Measurements from ENCODE around the gene HBB. TPM values are rescaled to one million over a fixed set of nuclear protein-coding genes. Genes with fewer than 3 reads are reported as not detected.

Gene HBB
- total and polyA plus RNA-seq, 2 donors (not counting 3 experiments of a cell fraction or from before 2014, with no cell fraction given): not detected

DNA sequence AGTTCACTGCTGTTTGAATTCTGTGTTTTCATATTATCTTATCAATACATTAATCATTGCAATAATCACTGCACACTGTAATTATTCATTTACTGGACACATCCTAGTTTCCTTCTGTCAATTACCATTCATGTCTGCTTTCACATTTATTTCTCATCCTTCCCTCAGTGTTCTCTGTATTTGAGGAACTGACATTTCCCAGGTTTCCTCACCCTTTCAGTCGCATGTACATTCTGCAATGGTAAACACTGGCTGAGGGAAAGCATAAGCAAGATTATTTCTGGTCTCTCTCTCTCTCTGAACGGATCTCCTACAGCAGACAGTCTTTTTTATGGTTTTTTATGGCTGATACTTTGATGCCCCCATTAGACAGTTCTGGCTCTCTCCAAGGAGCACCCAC is 11.6 kb upstream of the HBB start:
- H4K20me1 ChIP-seq (replicated peaks; ENCODE audit: control insufficient read depth, extremely low read depth, insufficient read depth, low read length): no peaks in the 10 kb centered on the region
- dilution Hi-C loops (cut with MboI; ENCODE audit: extremely low pct_ligation_motif_present, low sequenced_read_pairs) (no loop called here), intact Hi-C loops (cut with micrococcal nuclease) (no loop called here)
- no peak overlapping the region for H3K9ac ChIP-seq (replicated peaks; ENCODE audit: extremely low read depth, insufficient read depth, low read length)
- no peaks in the 10 kb centered on the region for H3K9me1 ChIP-seq (replicated peaks; ENCODE audit: control insufficient read depth, extremely low read depth, insufficient read depth, low read length)
- H3K79me2 ChIP-seq (ENCODE audit: control insufficient read depth, insufficient read depth, low read length): no peaks in the 10 kb centered on the region
- H3K4me2 ChIP-seq (ENCODE audit: insufficient read depth, low read length): no peak overlapping the region
- no peak overlapping the region for H3K4me3 ChIP-seq (replicated peaks in 1 of 3; ENCODE audit: insufficient read depth in 1 of 3, low read depth in 1 of 3, low read length in 3 of 3)
- no peaks in the 10 kb centered on the region for H3K9me3 ChIP-seq (replicated peaks; ENCODE audit: control insufficient read depth, insufficient read depth, low read length)
- no TSS peak for BruUV-seq (replicated peaks)
- no peak for FAIRE-seq
- H2AFZ ChIP-seq (ENCODE audit: low read depth, low read length): no peak overlapping the region
- TF ChIP-seq, protein P1, sequence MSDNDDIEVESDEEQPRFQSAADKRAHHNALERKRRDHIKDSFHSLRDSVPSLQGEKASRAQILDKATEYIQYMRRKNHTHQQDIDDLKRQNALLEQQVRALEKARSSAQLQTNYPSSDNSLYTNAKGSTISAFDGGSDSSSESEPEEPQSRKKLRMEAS (IDR thresholded peaks at IDR 0.05; ENCODE audit: insufficient read depth, insufficient read length): no peak
- TF ChIP-seq EZH2 (IDR thresholded peaks at IDR 0.05; ENCODE audit: borderline replicate concordance, low read depth, low read length, severe bottlenecking) (no peak), JUN (IDR thresholded peaks at IDR 0.05; ENCODE audit: borderline replicate concordance, insufficient read depth, insufficient read length, low read depth) (no peak), MYC (IDR thresholded peaks at IDR 0.05; ENCODE audit: low read depth, low read length) (no peak), FOS (IDR thresholded peaks at IDR 0.05; ENCODE audit: borderline replicate concordance, insufficient read depth, low read length) (no peak)
- TF ChIP-seq, protein P2, sequence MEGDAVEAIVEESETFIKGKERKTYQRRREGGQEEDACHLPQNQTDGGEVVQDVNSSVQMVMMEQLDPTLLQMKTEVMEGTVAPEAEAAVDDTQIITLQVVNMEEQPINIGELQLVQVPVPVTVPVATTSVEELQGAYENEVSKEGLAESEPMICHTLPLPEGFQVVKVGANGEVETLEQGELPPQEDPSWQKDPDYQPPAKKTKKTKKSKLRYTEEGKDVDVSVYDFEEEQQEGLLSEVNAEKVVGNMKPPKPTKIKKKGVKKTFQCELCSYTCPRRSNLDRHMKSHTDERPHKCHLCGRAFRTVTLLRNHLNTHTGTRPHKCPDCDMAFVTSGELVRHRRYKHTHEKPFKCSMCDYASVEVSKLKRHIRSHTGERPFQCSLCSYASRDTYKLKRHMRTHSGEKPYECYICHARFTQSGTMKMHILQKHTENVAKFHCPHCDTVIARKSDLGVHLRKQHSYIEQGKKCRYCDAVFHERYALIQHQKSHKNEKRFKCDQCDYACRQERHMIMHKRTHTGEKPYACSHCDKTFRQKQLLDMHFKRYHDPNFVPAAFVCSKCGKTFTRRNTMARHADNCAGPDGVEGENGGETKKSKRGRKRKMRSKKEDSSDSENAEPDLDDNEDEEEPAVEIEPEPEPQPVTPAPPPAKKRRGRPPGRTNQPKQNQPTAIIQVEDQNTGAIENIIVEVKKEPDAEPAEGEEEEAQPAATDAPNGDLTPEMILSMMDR (IDR thresholded peaks at IDR 0.05; ENCODE audit: extremely low read depth in 1 of 2, insufficient read depth in 1 of 2, low read depth in 1 of 2, low read length in 2 of 2): no peak
- no peak overlapping the region for H3K27ac ChIP-seq (ENCODE audit: insufficient read depth, low read depth, low read length)
- H3K27me3 ChIP-seq (ENCODE audit: control insufficient read depth in 2 of 2, insufficient read depth in 2 of 2, low read length in 2 of 2): no peaks in the 10 kb centered on the region
- CTCF ChIA-PET: no interaction called here
- H3K4me1 ChIP-seq (ENCODE audit: control insufficient read depth, extremely low read depth, insufficient read depth, low read length): no peaks in the 10 kb centered on the region
- no peaks in the 10 kb centered on the region for H3K36me3 ChIP-seq (ENCODE audit: control insufficient read depth in 2 of 2, extremely low read depth in 1 of 2, insufficient read depth in 2 of 2, low read length in 2 of 2)
- DNase-seq (ENCODE audit: low read depth, low spot score): no peak
- POLR2A ChIA-PET: no interaction called here

DNA sequence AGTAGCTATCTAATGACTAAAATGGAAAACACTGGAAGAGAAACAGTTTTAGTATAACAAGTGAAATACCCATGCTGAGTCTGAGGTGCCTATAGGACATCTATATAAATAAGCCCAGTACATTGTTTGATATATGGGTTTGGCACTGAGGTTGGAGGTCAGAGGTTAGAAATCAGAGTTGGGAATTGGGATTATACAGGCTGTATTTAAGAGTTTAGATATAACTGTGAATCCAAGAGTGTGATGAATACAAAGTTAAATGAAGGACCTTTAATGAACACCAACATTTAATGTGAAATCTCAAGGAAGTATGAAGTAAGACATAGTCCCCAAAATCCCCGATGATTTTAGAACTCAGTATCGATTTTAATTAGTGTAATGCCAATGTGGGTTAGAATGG is 10.5 kb upstream of the HBB start:
- dilution Hi-C loops (cut with MboI; ENCODE audit: extremely low pct_ligation_motif_present, low sequenced_read_pairs): no loop called here
- Histone ChIP-seq H3K9me3 (replicated peaks; ENCODE audit: control insufficient read depth, insufficient read depth, low read length) (no peaks in the 10 kb centered on the region), H3K9me1 (replicated peaks; ENCODE audit: control insufficient read depth, extremely low read depth, insufficient read depth, low read length) (no peaks in the 10 kb centered on the region), H3K27me3 (ENCODE audit: control insufficient read depth in 2 of 2, insufficient read depth in 2 of 2, low read length in 2 of 2) (no peaks in the 10 kb centered on the region), H4K20me1 (replicated peaks; ENCODE audit: control insufficient read depth, extremely low read depth, insufficient read depth, low read length) (no peaks in the 10 kb centered on the region), H3K36me3 (ENCODE audit: control insufficient read depth in 2 of 2, extremely low read depth in 1 of 2, insufficient read depth in 2 of 2, low read length in 2 of 2) (no peaks in the 10 kb centered on the region), H3K27ac (ENCODE audit: insufficient read depth, low read depth, low read length) (no peak overlapping the region), H2AFZ (ENCODE audit: low read depth, low read length) (no peak overlapping the region), H3K4me2 (ENCODE audit: insufficient read depth, low read length) (no peak overlapping the region), H3K9ac (replicated peaks; ENCODE audit: extremely low read depth, insufficient read depth, low read length) (no peak overlapping the region), H3K79me2 (ENCODE audit: control insufficient read depth, insufficient read depth, low read length) (no peaks in the 10 kb centered on the region), H3K4me1 (ENCODE audit: control insufficient read depth, extremely low read depth, insufficient read depth, low read length) (no peaks in the 10 kb centered on the region), H3K4me3 (replicated peaks in 1 of 3; ENCODE audit: insufficient read depth in 1 of 3, low read depth in 1 of 3, low read length in 3 of 3) (no peak overlapping the region)
- no TSS peak for BruUV-seq (replicated peaks)
- ChIA-PET POLR2A (no interaction called here), CTCF (no interaction called here)
- intact Hi-C loops (cut with micrococcal nuclease): no loop called here
- FAIRE-seq: no peak
- no peak for DNase-seq (ENCODE audit: low read depth, low spot score)
- TF ChIP-seq JUN (IDR thresholded peaks at IDR 0.05; ENCODE audit: borderline replicate concordance, insufficient read depth, insufficient read length, low read depth) (no peak), POLR2AphosphoS5 (IDR thresholded peaks at IDR 0.05; ENCODE audit: insufficient read depth, low read depth, low read length) (no peak), GATA2 (IDR thresholded peaks at IDR 0.05; ENCODE audit: insufficient read depth, insufficient read length, low read depth, low read length) (no peak), FOS (IDR thresholded peaks at IDR 0.05; ENCODE audit: borderline replicate concordance, insufficient read depth, low read length) (no peak), MYC (IDR thresholded peaks at IDR 0.05; ENCODE audit: low read depth, low read length) (no peak), EZH2 (IDR thresholded peaks at IDR 0.05; ENCODE audit: borderline replicate concordance, low read depth, low read length, severe bottlenecking) (no peak)
- TF ChIP-seq, protein P2 (IDR thresholded peaks at IDR 0.05; ENCODE audit: extremely low read depth in 1 of 2, insufficient read depth in 1 of 2, low read depth in 1 of 2, low read length in 2 of 2): no peak
- TF ChIP-seq, protein P1 (IDR thresholded peaks at IDR 0.05; ENCODE audit: insufficient read depth, insufficient read length): no peak
